Prostate gland (tissue), 2 donors: ENCODE data around the gene KIAA1671. TPM values are rescaled to one million over a fixed set of nuclear protein-coding genes. Genes with fewer than 3 reads are reported as not detected.

Experiments used
- DNase-seq: peaks from one replicate; pipeline ENCODE4 v3.0.0-alpha.2; 2019; ENCODE audit warnings: low spot score
- H3K27ac ChIP-seq, 2 donors: fragments of 200-600 bp; sonication (generic); 2 replicates each; pipeline ENCODE4 v1.5.1; 2017 to 2019
- H3K27me3 ChIP-seq: fragments of 200-600 bp; sonication (generic); replicated peaks from 2 replicates; pipeline ENCODE4 v1.5.1; 2019; ENCODE audit not compliant: insufficient read depth
- H3K36me3 ChIP-seq, 2 donors: fragments of 200-600 bp; sonication (generic); 1 replicate in 1 of 2; 2 replicates in 1 of 2; pipeline versions ENCODE4 v1.5.1 to v1.8.1; 2017 to 2019
- H3K4me1 ChIP-seq: fragments of 200-600 bp; sonication (generic); replicated peaks from 2 replicates; pipeline ENCODE4 v1.5.1; 2019
- H3K4me3 ChIP-seq, 2 donors: fragments of 200-600 bp; sonication (generic); 2 replicates each; pipeline ENCODE4 v1.5.1; 2017 to 2019
- H3K9me3 ChIP-seq: fragments of 200-600 bp; sonication (generic); 2 replicates; pipeline ENCODE4 v1.5.1; 2017
- CTCF ChIP-seq, 4 experiments: fragments of 200-600 bp in 2 of 4; fragments of 450-650 bp in 2 of 4; sonication (generic) in 2 of 4; IDR thresholded peaks; 1 replicate in 3 of 4; 2 replicates in 1 of 4; pipeline ENCODE4 v1.5.1; 2016 to 2019; ENCODE audit warnings: antibody characterized with exemption in 4 of 4, mild to moderate bottlenecking in 2 of 4, moderate library complexity in 2 of 4
- POLR2A ChIP-seq: fragments of 450-650 bp; IDR thresholded peaks from one replicate; pipeline ENCODE4 v1.6.1; 2016; ENCODE audit warnings: antibody characterized with exemption, mild to moderate bottlenecking
- POLR2AphosphoS5 ChIP-seq: sonication (generic); formaldehyde crosslinking; IDR thresholded peaks from one replicate; pipeline ENCODE4 v1.6.1; 2017; ENCODE audit warnings: antibody characterized with exemption
- WGBS: methylation state at CpG from one replicate; pipeline ENCODE4 v1.1.5; 2018; 5-methylcytosine and 5-hydroxymethylcytosine counted together
- intact Hi-C: fragments of 100-400 bp; cut with DNase I; formaldehyde crosslinking; loops from one replicate; pipeline ENCODE4 v1.14.2; 2022
- total RNA-seq, 2 donors: library from RNA; depleted of rRNA; stranded (reverse); fragments of >200 nt; gene quantifications; one replicate each; pipeline ENCODE4 v1.1.0, GENCODE V29; 2016

KIAA1671 gene
- total RNA-seq, 2 donors from 2014 or later, result 44.8 to 53.1 TPM

- intact Hi-C loops, result no loop called here
- 95% methylated on average over 10 of the region's 10 CpGs for WGBS
- H3K4me1 ChIP-seq, result no peaks in the 10 kb centered on the region
- H3K4me3 ChIP-seq, result no peak overlapping the region
- TF ChIP-seq POLR2A (no peak), CTCF (IDR thresholded peaks at IDR 0.05) (no peak), POLR2AphosphoS5 (no peak)
- H3K36me3 ChIP-seq, result no peaks in the 10 kb centered on the region
- no peak overlapping the region for H3K27ac ChIP-seq
- H3K9me3 ChIP-seq, result no peaks in the 10 kb centered on the region
- no peaks in the 10 kb centered on the region for H3K27me3 ChIP-seq
- no peak for DNase-seq
Observed at GRCh38 chr22:25007444-25008106, 55.1 kb downstream of the KIAA1671 start.

- DNase-seq, result no peak
- Histone ChIP-seq H3K27me3 (no peaks in the 10 kb centered on the region), H3K9me3 (no peaks in the 10 kb centered on the region), H3K36me3 (no peaks in the 10 kb centered on the region), H3K27ac (no peak overlapping the region), H3K4me3 (no peak overlapping the region), H3K4me1 (no peaks in the 10 kb centered on the region)
- 17% methylated on average over 2 of the region's 2 CpGs for WGBS
- TF ChIP-seq POLR2AphosphoS5 (no peak), CTCF (IDR thresholded peaks at IDR 0.05) (no peak), POLR2A (no peak)
- intact Hi-C loops, result no loop called here
Observed at GRCh38 chr22:25008666-25009065, 56.1 kb downstream of the KIAA1671 start.

GRCh38 chr22:25012741-25013143 is 60.2 kb downstream of the KIAA1671 start:
- TF ChIP-seq POLR2A (no peak), CTCF (IDR thresholded peaks at IDR 0.05) (no peak), POLR2AphosphoS5 (no peak)
- no peak overlapping the region for H3K27ac ChIP-seq
- H3K9me3 ChIP-seq, result no peaks in the 10 kb centered on the region
- H3K4me3 ChIP-seq, result no peak overlapping the region
- H3K36me3 ChIP-seq, result no peaks in the 10 kb centered on the region
- 64% methylated on average over 2 of the region's 2 CpGs for WGBS
- intact Hi-C loops, result no loop called here
- DNase-seq, result no peak
- peaks cover 4% of the 10 kb centered on the region for H3K4me1 ChIP-seq
- H3K27me3 ChIP-seq, result no peaks in the 10 kb centered on the region

- 31% methylated on average over 1 of the region's 1 CpG for WGBS
- H3K4me3 ChIP-seq, result no peak overlapping the region
- H3K27me3 ChIP-seq, result no peaks in the 10 kb centered on the region
- no peaks in the 10 kb centered on the region for H3K9me3 ChIP-seq
- H3K4me1 ChIP-seq, result peaks cover 4% of the 10 kb centered on the region
- TF ChIP-seq POLR2A, result no peak
- TF ChIP-seq POLR2AphosphoS5, result peak; percentile 48
- no peak for DNase-seq
- intact Hi-C loops, result no loop called here
- H3K27ac ChIP-seq, result no peak overlapping the region
- H3K36me3 ChIP-seq, result no peaks in the 10 kb centered on the region
Observed at GRCh38 chr22:25013607-25014006, 61.1 kb downstream of the KIAA1671 start.

- Histone ChIP-seq H3K4me1 (peaks cover 4% of the 10 kb centered on the region), H3K9me3 (no peaks in the 10 kb centered on the region), H3K27ac (no peak overlapping the region), H3K4me3 (no peak overlapping the region), H3K27me3 (no peaks in the 10 kb centered on the region), H3K36me3 (no peaks in the 10 kb centered on the region)
- intact Hi-C loops, result no loop called here
- no peak for DNase-seq
- 88% methylated on average over 5 of the region's 5 CpGs for WGBS
- no peak for TF ChIP-seq POLR2AphosphoS5
- TF ChIP-seq CTCF (IDR thresholded peaks at IDR 0.05), result no peak
- TF ChIP-seq POLR2A, result no peak
Observed at GRCh38 chr22:25014896-25015755, 62.6 kb downstream of the KIAA1671 start.
